Activated gamma-delta T cell treated with anti-CD3 and anti-CD28 coated beads, Interleukin-2, amount 50 U/mL, for 16 hours (primary cell): ENCODE results near the gene MBD4.
"Not testable (repeated sequence)": the region's sequence is repeated elsewhere in the genome, so short reads cannot be mapped to it uniquely, and the experiment has no call there.

Experiments used
- DNase-seq: peaks from one replicate; pipeline ENCODE4 v3.0.0-alpha.2; 2020; ENCODE audit warnings: low read depth

MBD4 gene

GRCh38 chr3:129409541-129409940 is 30.2 kb downstream of the MBD4 start:
- no peak for DNase-seq

GRCh38 chr3:129404610-129405009 is 35.1 kb downstream of the MBD4 start:
- DNase-seq: no peak

- no peak for DNase-seq
Measured at GRCh38 chr3:129404130-129404529, 35.6 kb downstream of the MBD4 start.

- DNase-seq: no peak
Measured at GRCh38 chr3:129403450-129403849, 36.3 kb downstream of the MBD4 start.

GRCh38 chr3:129402616-129403015 is 37.1 kb downstream of the MBD4 start:
- DNase-seq: no peak

- no peak for DNase-seq
Measured at GRCh38 chr3:129402210-129402609, 37.5 kb downstream of the MBD4 start.

GRCh38 chr3:129399895-129400357 is 39.8 kb downstream of the MBD4 start:
- DNase-seq: no peak

- DNase-seq: peak; percentile 57
Measured at GRCh38 chr3:129399145-129399894, 40.4 kb downstream of the MBD4 start.

- DNase-seq: no peak
Measured at GRCh38 chr3:129398803-129399144, 41.0 kb downstream of the MBD4 start.

- DNase-seq: not testable (repeated sequence)
Measured at GRCh38 chr3:129393760-129394564, 45.8 kb downstream of the MBD4 start.

- DNase-seq: no peak
Measured at GRCh38 chr3:129393271-129393670, 46.5 kb downstream of the MBD4 start.

GRCh38 chr3:129392106-129392887 is 47.5 kb downstream of the MBD4 start:
- not testable (repeated sequence) for DNase-seq

GRCh38 chr3:129391583-129391982 is 48.2 kb downstream of the MBD4 start:
- not testable (repeated sequence) for DNase-seq

- DNase-seq: no peak
Measured at GRCh38 chr3:129389572-129389937, 50.2 kb downstream of the MBD4 start.

GRCh38 chr3:129388791-129389571 is 50.8 kb downstream of the MBD4 start:
- DNase-seq: not testable (repeated sequence)

- DNase-seq: no peak
Measured at GRCh38 chr3:129387487-129387886, 52.3 kb downstream of the MBD4 start.

GRCh38 chr3:129386984-129387383 is 52.8 kb downstream of the MBD4 start:
- DNase-seq: no peak

- not testable (repeated sequence) for DNase-seq
Measured at GRCh38 chr3:129385507-129385906, 54.2 kb downstream of the MBD4 start.

- DNase-seq: no peak
Measured at GRCh38 chr3:129384594-129385323, 55.0 kb downstream of the MBD4 start.

- not testable (repeated sequence) for DNase-seq
Measured at GRCh38 chr3:129384103-129384502, 55.6 kb downstream of the MBD4 start.

GRCh38 chr3:129383292-129383860 is 56.4 kb downstream of the MBD4 start:
- DNase-seq: peak; percentile 19
